ENCODE data around the gene ANKRD11.

GRCh38 chr16:89374393-89374960 is 115.9 kb downstream of the ANKRD11 start:
- TF ChIP-seq CTCF (IDR thresholded peaks at IDR 0.05): no peak
- no peak for TF ChIP-seq ZFX (IDR thresholded peaks at IDR 0.05; ENCODE audit: borderline replicate concordance)

All from 22Rv1 (cell line).